PC-3 (cell line): Measurements from ENCODE around the gene CRISPLD2. TPM values are rescaled to one million over a fixed set of nuclear protein-coding genes. Genes with fewer than 3 reads are reported as not detected.

ENCODE experiments used
- ATAC-seq: fragments of 200-7000 bp; cut with Tn5 transposase; 2 replicates; pipeline ENCODE4 v1.9.1; 2020; ENCODE audit warnings: mild to moderate bottlenecking, moderate library complexity
- BruUV-seq: library from RNA; stranded (reverse); fragments of 400-500 nt; replicated peaks from 2 replicates; lab custom pipeline; 2021; lab: Mats Ljungman, UMichigan
- CTCF ChIA-PET: fragments of 300-600 bp; sonication (Branson Sonifier 250); formaldehyde crosslinking; loops from one replicate; lab custom pipeline; 2022; ENCODE audit warnings: antibody characterized with exemption; lab: Charles Lee
- POLR2A ChIA-PET: fragments of 300-600 bp; sonication (Branson Sonifier 250); formaldehyde crosslinking; loops from one replicate; lab custom pipeline; 2022; ENCODE audit warnings: antibody characterized with exemption; ENCODE audit not compliant: unreplicated experiment; lab: Charles Lee
- DNase-seq: peaks from one replicate; pipeline ENCODE4 v3.0.0-alpha.2; 2015
- H2AFZ ChIP-seq: fragments of 300-600 bp; sonication (generic); 2 replicates; pipeline ENCODE4 v1.6.0; 2016; ENCODE audit warnings: antibody characterized with exemption, low read length
- H3F3A ChIP-seq: fragments of 300-600 bp; sonication (generic); one replicate; pipeline ENCODE4 v1.6.0; 2017; ENCODE audit warnings: antibody characterized with exemption, low read length, control low read depth, mild to moderate bottlenecking; ENCODE audit not compliant: unreplicated experiment
- H3K27ac ChIP-seq: fragments of 300-600 bp; sonication (generic); 2 replicates; pipeline ENCODE4 v1.5.1; 2016; ENCODE audit warnings: mild to moderate bottlenecking, low read length
- H3K27me3 ChIP-seq: fragments of 300-600 bp; sonication (generic); 2 replicates; pipeline ENCODE4 v1.6.1; 2016; ENCODE audit warnings: low read length, mixed read lengths
- H3K36me3 ChIP-seq: fragments of 300-600 bp; sonication (generic); 2 replicates; pipeline ENCODE4 v1.6.1; 2016; ENCODE audit warnings: low read depth, mixed run types, low read length, mixed read lengths
- H3K4me1 ChIP-seq: fragments of 300-600 bp; sonication (generic); 2 replicates; pipeline ENCODE4 v1.5.1; 2016; ENCODE audit warnings: low read length; ENCODE audit not compliant: insufficient read depth
- H3K4me2 ChIP-seq: fragments of 300-600 bp; sonication (generic); 2 replicates; pipeline ENCODE4 v1.6.0; 2016; ENCODE audit warnings: low read length
- H3K4me3 ChIP-seq: fragments of 300-600 bp; sonication (generic); 2 replicates; pipeline ENCODE4 v1.5.1; 2016; ENCODE audit warnings: mild to moderate bottlenecking, low read length, mixed read lengths
- H3K79me2 ChIP-seq: fragments of 300-600 bp; sonication (generic); 2 replicates; pipeline ENCODE4 v1.6.1; 2017; ENCODE audit warnings: low read length, mixed read lengths
- H3K9ac ChIP-seq: fragments of 300-600 bp; sonication (generic); 2 replicates; pipeline ENCODE4 v1.6.0; 2016; ENCODE audit warnings: mild to moderate bottlenecking, low read length
- H3K9me2 ChIP-seq: fragments of 300-600 bp; sonication (generic); replicated peaks from 2 replicates; pipeline ENCODE4 v1.6.1; 2016; ENCODE audit warnings: mixed run types, low read length, mixed read lengths
- H3K9me3 ChIP-seq: fragments of 300-600 bp; sonication (generic); 2 replicates; pipeline ENCODE4 v1.6.1; 2016; ENCODE audit warnings: low read length, mixed read lengths
- H4K20me1 ChIP-seq: fragments of 300-600 bp; sonication (generic); 2 replicates; pipeline ENCODE4 v1.6.1; 2016; ENCODE audit warnings: low read length, mixed read lengths
- CTCF ChIP-seq: fragments of 300-600 bp; sonication (generic); conservative IDR thresholded peaks from 2 replicates; pipeline ENCODE4 v1.5.1; 2017; ENCODE audit warnings: antibody characterized with exemption, low read depth, mild to moderate bottlenecking, low read length
- EZH2 ChIP-seq: fragments of 300-600 bp; sonication (generic); IDR thresholded peaks from one replicate; pipeline ENCODE4 v1.6.1; 2017; ENCODE audit warnings: antibody characterized with exemption, mild to moderate bottlenecking, low read length; ENCODE audit not compliant: unreplicated experiment
- EZH2phosphoT487 ChIP-seq: fragments of 300-600 bp; sonication (generic); IDR thresholded peaks from 2 replicates; pipeline ENCODE4 v1.6.1; 2018; ENCODE audit warnings: mild to moderate bottlenecking, antibody characterized with exemption, low read length, borderline replicate concordance
- intact Hi-C: fragments of 100-400 bp; cut with micrococcal nuclease; formaldehyde crosslinking; loops from 2 replicates; pipeline ENCODE4 v1.9.0; 2023
- total RNA-seq: library from RNA; depleted of rRNA; stranded (reverse); fragments of >200 nt; gene quantifications from 2 replicates; pipeline ENCODE4 v1.2.3, GENCODE V29; 2014

CRISPLD2 gene
- total RNA-seq, 1 experiment from 2014 or later = 2.8 TPM

GRCh38 chr16:84859681-84860080 is 39.9 kb downstream of the CRISPLD2 start:
- no TSS peak for BruUV-seq
- Histone ChIP-seq H3K27ac (no peak overlapping the region), H3K4me2 (no peak overlapping the region), H3K9me3 (no peaks in the 10 kb centered on the region), H3F3A (no peaks in the 10 kb centered on the region), H3K4me1 (no peaks in the 10 kb centered on the region), H3K9me2 (no peaks in the 10 kb centered on the region), H3K9ac (no peak overlapping the region), H3K36me3 (no peaks in the 10 kb centered on the region), H3K4me3 (no peak overlapping the region), H3K27me3 (no peaks in the 10 kb centered on the region), H4K20me1 (no peaks in the 10 kb centered on the region), H2AFZ (no peak overlapping the region), H3K79me2 (no peaks in the 10 kb centered on the region)
- intact Hi-C loops = no loop called here
- POLR2A ChIA-PET = interaction anchor here (0.7 kb wide), 1 partner anchor 130 kb away, joined by 3 read pairs; no protein-coding TSS in a partner anchor
- no peak for TF ChIP-seq EZH2phosphoT487
- TF ChIP-seq CTCF = no peak
- no peak for TF ChIP-seq EZH2
- CTCF ChIA-PET = no interaction called here
- DNase-seq = no peak
- no peak for ATAC-seq

DNA sequence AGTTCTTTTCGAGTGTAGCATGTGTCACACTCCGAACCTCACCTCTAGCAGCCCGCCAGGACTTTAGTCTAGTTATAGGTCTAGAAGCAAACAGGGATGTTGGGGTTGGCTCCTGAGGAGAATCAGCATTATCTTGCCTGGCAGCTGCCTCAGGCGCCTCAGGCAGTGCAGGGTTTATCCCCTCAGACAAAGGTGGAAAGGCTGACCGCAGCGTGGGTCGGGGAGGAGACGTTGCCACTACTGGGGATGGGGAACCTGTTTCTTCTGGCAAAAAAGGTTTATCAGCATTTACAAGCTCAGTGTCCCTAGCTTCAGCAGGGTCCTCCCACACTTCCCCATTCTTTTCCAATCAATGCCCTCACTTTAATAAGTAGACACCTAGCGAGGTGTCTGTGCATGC is 40.6 kb downstream of the CRISPLD2 start:
- Histone ChIP-seq H3F3A (no peaks in the 10 kb centered on the region), H4K20me1 (no peaks in the 10 kb centered on the region), H2AFZ (no peak overlapping the region), H3K9me3 (no peaks in the 10 kb centered on the region), H3K4me3 (no peak overlapping the region), H3K27me3 (no peaks in the 10 kb centered on the region), H3K36me3 (no peaks in the 10 kb centered on the region), H3K9ac (no peak overlapping the region), H3K27ac (no peak overlapping the region), H3K79me2 (no peaks in the 10 kb centered on the region), H3K4me2 (no peak overlapping the region), H3K9me2 (no peaks in the 10 kb centered on the region), H3K4me1 (no peaks in the 10 kb centered on the region)
- no peak for ATAC-seq
- ChIA-PET POLR2A (no interaction called here), CTCF (no interaction called here)
- no TSS peak for BruUV-seq
- no peak for TF ChIP-seq EZH2
- no peak for TF ChIP-seq CTCF
- no peak for TF ChIP-seq EZH2phosphoT487
- DNase-seq = no peak
- intact Hi-C loops = no loop called here

DNA sequence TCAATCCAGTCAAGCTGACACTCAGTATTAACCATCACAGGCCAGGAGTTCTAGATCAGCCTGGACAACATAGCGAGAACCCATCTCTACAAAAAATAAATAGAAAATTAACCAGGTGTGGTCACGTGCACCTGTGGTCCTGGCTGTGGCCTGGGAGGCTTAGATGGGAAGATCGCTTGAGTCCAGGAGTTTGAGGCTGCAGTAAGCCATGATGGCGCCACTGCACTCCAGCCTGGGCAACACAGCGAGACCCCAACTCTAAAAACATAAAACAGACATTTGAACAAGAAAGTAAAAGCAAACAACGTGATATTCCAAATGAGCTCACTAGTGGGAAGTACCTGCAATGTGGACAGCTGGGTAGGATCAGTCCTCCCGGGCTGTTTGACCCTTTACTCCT is 41.9 kb downstream of the CRISPLD2 start:
- BruUV-seq = no TSS peak
- CTCF ChIA-PET = no interaction called here

More for the DNA sequence above, 41.9 kb downstream of the CRISPLD2 start:
- Histone ChIP-seq H3K27me3 (no peaks in the 10 kb centered on the region), H3F3A (no peaks in the 10 kb centered on the region), H3K27ac (no peak overlapping the region), H3K4me3 (no peak overlapping the region), H3K9ac (no peak overlapping the region), H3K36me3 (no peaks in the 10 kb centered on the region), H3K4me2 (no peak overlapping the region), H3K4me1 (no peaks in the 10 kb centered on the region), H3K79me2 (no peaks in the 10 kb centered on the region), H2AFZ (no peak overlapping the region), H3K9me3 (no peaks in the 10 kb centered on the region), H3K9me2 (no peaks in the 10 kb centered on the region), H4K20me1 (no peaks in the 10 kb centered on the region)
- ATAC-seq = no peak
- POLR2A ChIA-PET = no interaction called here
- intact Hi-C loops = no loop called here
- no peak for DNase-seq
- TF ChIP-seq EZH2phosphoT487 (no peak), CTCF (no peak), EZH2 (no peak)
